PC-3 (cell line): ENCODE measurements around the gene ANTKMT. TPM values are rescaled to one million over a fixed set of nuclear protein-coding genes. Genes with fewer than 3 reads are reported as not detected.

Source experiments
- ATAC-seq: fragments of 200-7000 bp; cut with Tn5 transposase; 2 replicates; pipeline ENCODE4 v1.9.1; 2020; ENCODE audit warnings: mild to moderate bottlenecking, moderate library complexity
- BruUV-seq: library from RNA; stranded (reverse); fragments of 400-500 nt; replicated peaks from 2 replicates; lab custom pipeline; 2021; lab: Mats Ljungman, UMichigan
- CTCF ChIA-PET: fragments of 300-600 bp; sonication (Branson Sonifier 250); formaldehyde crosslinking; loops from one replicate; lab custom pipeline; 2022; ENCODE audit warnings: antibody characterized with exemption; lab: Charles Lee
- POLR2A ChIA-PET: fragments of 300-600 bp; sonication (Branson Sonifier 250); formaldehyde crosslinking; loops from one replicate; lab custom pipeline; 2022; ENCODE audit warnings: antibody characterized with exemption; ENCODE audit not compliant: unreplicated experiment; lab: Charles Lee
- DNase-seq: peaks from one replicate; pipeline ENCODE4 v3.0.0-alpha.2; 2015
- H2AFZ ChIP-seq: fragments of 300-600 bp; sonication (generic); 2 replicates; pipeline ENCODE4 v1.6.0; 2016; ENCODE audit warnings: antibody characterized with exemption, low read length
- H3F3A ChIP-seq: fragments of 300-600 bp; sonication (generic); one replicate; pipeline ENCODE4 v1.6.0; 2017; ENCODE audit warnings: antibody characterized with exemption, low read length, control low read depth, mild to moderate bottlenecking; ENCODE audit not compliant: unreplicated experiment
- H3K27ac ChIP-seq: fragments of 300-600 bp; sonication (generic); 2 replicates; pipeline ENCODE4 v1.5.1; 2016; ENCODE audit warnings: mild to moderate bottlenecking, low read length
- H3K27me3 ChIP-seq: fragments of 300-600 bp; sonication (generic); 2 replicates; pipeline ENCODE4 v1.6.1; 2016; ENCODE audit warnings: low read length, mixed read lengths
- H3K36me3 ChIP-seq: fragments of 300-600 bp; sonication (generic); 2 replicates; pipeline ENCODE4 v1.6.1; 2016; ENCODE audit warnings: low read depth, mixed run types, low read length, mixed read lengths
- H3K4me1 ChIP-seq: fragments of 300-600 bp; sonication (generic); 2 replicates; pipeline ENCODE4 v1.5.1; 2016; ENCODE audit warnings: low read length; ENCODE audit not compliant: insufficient read depth
- H3K4me2 ChIP-seq: fragments of 300-600 bp; sonication (generic); 2 replicates; pipeline ENCODE4 v1.6.0; 2016; ENCODE audit warnings: low read length
- H3K4me3 ChIP-seq: fragments of 300-600 bp; sonication (generic); 2 replicates; pipeline ENCODE4 v1.5.1; 2016; ENCODE audit warnings: mild to moderate bottlenecking, low read length, mixed read lengths
- H3K79me2 ChIP-seq: fragments of 300-600 bp; sonication (generic); 2 replicates; pipeline ENCODE4 v1.6.1; 2017; ENCODE audit warnings: low read length, mixed read lengths
- H3K9ac ChIP-seq: fragments of 300-600 bp; sonication (generic); 2 replicates; pipeline ENCODE4 v1.6.0; 2016; ENCODE audit warnings: mild to moderate bottlenecking, low read length
- H3K9me2 ChIP-seq: fragments of 300-600 bp; sonication (generic); replicated peaks from 2 replicates; pipeline ENCODE4 v1.6.1; 2016; ENCODE audit warnings: mixed run types, low read length, mixed read lengths
- H3K9me3 ChIP-seq: fragments of 300-600 bp; sonication (generic); 2 replicates; pipeline ENCODE4 v1.6.1; 2016; ENCODE audit warnings: low read length, mixed read lengths
- H4K20me1 ChIP-seq: fragments of 300-600 bp; sonication (generic); 2 replicates; pipeline ENCODE4 v1.6.1; 2016; ENCODE audit warnings: low read length, mixed read lengths
- EZH2 ChIP-seq: fragments of 300-600 bp; sonication (generic); IDR thresholded peaks from one replicate; pipeline ENCODE4 v1.6.1; 2017; ENCODE audit warnings: antibody characterized with exemption, mild to moderate bottlenecking, low read length; ENCODE audit not compliant: unreplicated experiment
- EZH2phosphoT487 ChIP-seq: fragments of 300-600 bp; sonication (generic); IDR thresholded peaks from 2 replicates; pipeline ENCODE4 v1.6.1; 2018; ENCODE audit warnings: mild to moderate bottlenecking, antibody characterized with exemption, low read length, borderline replicate concordance
- intact Hi-C: fragments of 100-400 bp; cut with micrococcal nuclease; formaldehyde crosslinking; loops from 2 replicates; pipeline ENCODE4 v1.9.0; 2023
- total RNA-seq: library from RNA; depleted of rRNA; stranded (reverse); fragments of >200 nt; gene quantifications from 2 replicates; pipeline ENCODE4 v1.2.3, GENCODE V29; 2014
- TF ChIP-seq, protein P1 (sequence below): fragments of 300-600 bp; sonication (generic); conservative IDR thresholded peaks from 2 replicates; pipeline ENCODE4 v1.5.1; 2017; ENCODE audit warnings: antibody characterized with exemption, low read depth, mild to moderate bottlenecking, low read length

Gene ANTKMT
- total RNA-seq, 1 experiment from 2014 or later, result 77.3 TPM

DNA sequence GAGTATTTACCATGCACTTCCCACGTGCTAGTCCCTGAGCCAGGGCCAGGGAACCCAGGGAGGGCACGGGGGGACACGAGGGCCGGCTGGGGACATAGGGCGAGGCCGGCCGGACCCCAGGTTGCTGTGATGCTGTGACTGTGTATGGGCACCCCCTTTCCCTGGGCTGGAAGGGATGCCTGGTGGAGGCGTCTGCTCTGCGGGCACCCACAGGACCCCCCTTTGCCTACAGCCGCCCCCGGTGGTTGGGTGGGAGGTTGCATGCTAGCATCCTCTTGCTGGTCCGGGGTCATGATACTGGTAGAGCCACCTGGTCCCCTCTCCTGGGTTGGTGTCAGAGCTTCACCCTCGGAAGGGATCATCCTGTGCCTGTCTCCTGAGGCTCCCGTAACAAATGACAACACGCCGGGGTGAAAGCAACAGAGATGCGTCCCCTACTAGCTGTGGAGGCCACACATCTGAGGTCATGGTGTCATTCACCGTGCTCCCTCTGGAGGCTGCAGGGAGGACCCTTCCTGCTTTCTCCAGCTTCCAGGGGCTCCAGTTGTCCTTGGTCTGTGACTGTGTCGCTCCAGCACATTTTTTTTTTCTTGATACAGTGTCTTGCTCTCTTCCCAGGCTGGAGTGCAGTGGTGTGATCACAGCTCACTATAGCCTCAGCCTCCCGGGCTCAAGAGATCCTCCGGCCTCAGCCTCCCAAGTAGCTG lies 23.0 kb downstream of the ANTKMT start:
- Histone ChIP-seq H3F3A (no peaks in the 10 kb centered on the region), H3K4me3 (no peak overlapping the region), H3K27me3 (no peaks in the 10 kb centered on the region), H3K79me2 (peaks cover 12% of the 10 kb centered on the region), H3K4me1 (peaks cover 5% of the 10 kb centered on the region; the same call in 1 of the 2 replicates), H3K9me3 (no peaks in the 10 kb centered on the region), H3K36me3 (no peaks in the 10 kb centered on the region), H3K9ac (no peak overlapping the region), H2AFZ (no peak overlapping the region), H4K20me1 (no peaks in the 10 kb centered on the region), H3K4me2 (no peak overlapping the region), H3K9me2 (no peaks in the 10 kb centered on the region), H3K27ac (no peak overlapping the region)
- BruUV-seq, result no TSS peak
- POLR2A ChIA-PET, result no interaction called here
- DNase-seq, result no peak
- CTCF ChIA-PET, result no interaction called here
- ATAC-seq, result no peak
- TF ChIP-seq, protein P1, sequence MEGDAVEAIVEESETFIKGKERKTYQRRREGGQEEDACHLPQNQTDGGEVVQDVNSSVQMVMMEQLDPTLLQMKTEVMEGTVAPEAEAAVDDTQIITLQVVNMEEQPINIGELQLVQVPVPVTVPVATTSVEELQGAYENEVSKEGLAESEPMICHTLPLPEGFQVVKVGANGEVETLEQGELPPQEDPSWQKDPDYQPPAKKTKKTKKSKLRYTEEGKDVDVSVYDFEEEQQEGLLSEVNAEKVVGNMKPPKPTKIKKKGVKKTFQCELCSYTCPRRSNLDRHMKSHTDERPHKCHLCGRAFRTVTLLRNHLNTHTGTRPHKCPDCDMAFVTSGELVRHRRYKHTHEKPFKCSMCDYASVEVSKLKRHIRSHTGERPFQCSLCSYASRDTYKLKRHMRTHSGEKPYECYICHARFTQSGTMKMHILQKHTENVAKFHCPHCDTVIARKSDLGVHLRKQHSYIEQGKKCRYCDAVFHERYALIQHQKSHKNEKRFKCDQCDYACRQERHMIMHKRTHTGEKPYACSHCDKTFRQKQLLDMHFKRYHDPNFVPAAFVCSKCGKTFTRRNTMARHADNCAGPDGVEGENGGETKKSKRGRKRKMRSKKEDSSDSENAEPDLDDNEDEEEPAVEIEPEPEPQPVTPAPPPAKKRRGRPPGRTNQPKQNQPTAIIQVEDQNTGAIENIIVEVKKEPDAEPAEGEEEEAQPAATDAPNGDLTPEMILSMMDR, result no peak
- no peak for TF ChIP-seq EZH2phosphoT487
- TF ChIP-seq EZH2, result no peak
- intact Hi-C loops, result loop anchor here (5.0 kb wide), 1 partner anchor 38 kb away; no protein-coding TSS in a partner anchor

DNA sequence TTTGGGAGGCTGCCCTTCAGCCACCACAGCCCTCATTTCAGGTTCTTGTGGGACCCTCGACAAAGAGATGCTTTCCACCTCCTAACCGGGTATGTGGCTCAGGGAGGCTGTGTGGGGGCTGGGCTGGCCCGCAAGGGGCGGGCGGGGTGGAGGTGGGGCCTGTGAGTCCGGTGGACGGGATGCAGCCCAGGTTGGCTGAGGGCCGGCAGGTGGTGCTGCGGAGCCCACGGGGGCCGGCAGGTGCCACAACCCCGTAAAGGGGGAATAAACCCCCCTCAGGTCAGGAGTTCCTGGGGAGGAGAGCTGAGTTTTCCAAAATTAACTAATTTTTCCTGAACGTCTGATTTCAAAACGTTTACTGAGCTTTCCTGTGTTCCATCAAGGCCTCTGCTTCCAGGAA lies 24.8 kb downstream of the ANTKMT start:
- TF ChIP-seq, protein P1, result no peak
- TF ChIP-seq EZH2phosphoT487 (no peak), EZH2 (no peak)
- Histone ChIP-seq H3K36me3 (no peaks in the 10 kb centered on the region), H3K4me2 (no peak overlapping the region), H2AFZ (no peak overlapping the region), H3K27ac (no peak overlapping the region), H4K20me1 (no peaks in the 10 kb centered on the region), H3K4me1 (no peaks in the 10 kb centered on the region), H3K9me3 (no peaks in the 10 kb centered on the region), H3K4me3 (no peak overlapping the region), H3K27me3 (no peaks in the 10 kb centered on the region), H3K9ac (no peak overlapping the region), H3F3A (no peaks in the 10 kb centered on the region), H3K9me2 (no peaks in the 10 kb centered on the region), H3K79me2 (no peaks in the 10 kb centered on the region)
- CTCF ChIA-PET, result no interaction called here
- BruUV-seq, result no TSS peak
- DNase-seq (no peak), ATAC-seq (no peak)
- POLR2A ChIA-PET, result no interaction called here
- intact Hi-C loops, result no loop called here

DNA sequence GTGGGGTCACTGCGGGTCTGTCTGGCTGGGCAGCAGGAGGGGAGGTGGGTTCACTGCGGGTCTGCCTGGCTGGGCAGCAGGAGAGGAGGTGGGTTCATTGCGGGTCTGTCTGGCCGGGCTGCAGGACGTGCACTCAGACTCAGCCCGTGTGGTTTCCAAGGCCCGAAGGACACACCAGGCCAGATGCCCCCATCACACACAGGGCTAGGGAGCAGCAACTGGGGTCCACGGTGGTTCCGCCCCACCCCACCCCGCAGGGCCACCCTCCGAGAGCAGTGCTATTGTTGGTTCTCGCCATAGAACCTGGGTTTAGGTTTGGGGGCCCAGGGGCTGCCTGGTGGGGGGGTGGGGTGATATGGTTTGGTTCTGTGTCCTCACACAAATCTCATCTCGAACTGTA lies 25.7 kb downstream of the ANTKMT start:
- H3K9ac ChIP-seq, result no peak overlapping the region
- H3K27ac ChIP-seq, result no peak overlapping the region
- CTCF ChIA-PET, result no interaction called here
- H3K27me3 ChIP-seq, result no peaks in the 10 kb centered on the region
- H3K4me1 ChIP-seq, result no peaks in the 10 kb centered on the region
- H3K9me3 ChIP-seq, result no peaks in the 10 kb centered on the region
- H3K4me2 ChIP-seq, result no peak overlapping the region
- H4K20me1 ChIP-seq, result no peaks in the 10 kb centered on the region
- no peaks in the 10 kb centered on the region for H3K79me2 ChIP-seq
- H3K4me3 ChIP-seq, result no peak overlapping the region
- H3K9me2 ChIP-seq, result no peaks in the 10 kb centered on the region
- H3K36me3 ChIP-seq, result no peaks in the 10 kb centered on the region
- no peaks in the 10 kb centered on the region for H3F3A ChIP-seq
- POLR2A ChIA-PET, result no interaction called here
- BruUV-seq, result no TSS peak
- intact Hi-C loops, result no loop called here
- H2AFZ ChIP-seq, result no peak overlapping the region
- ATAC-seq (no peak), DNase-seq (no peak)
- TF ChIP-seq EZH2 (no peak), EZH2phosphoT487 (no peak)
- TF ChIP-seq, protein P1, result no peak
